ENCODE results near the gene GSG1. TPM values are rescaled to one million over a fixed set of nuclear protein-coding genes. Genes with fewer than 3 reads are reported as not detected.

GSG1 gene
- total and polyA plus RNA-seq, 2 of the 8 experiments (the other 6 are each of a cell fraction or from before 2014, with no cell fraction given), result 0.89 to 1.4 TPM

DNA sequence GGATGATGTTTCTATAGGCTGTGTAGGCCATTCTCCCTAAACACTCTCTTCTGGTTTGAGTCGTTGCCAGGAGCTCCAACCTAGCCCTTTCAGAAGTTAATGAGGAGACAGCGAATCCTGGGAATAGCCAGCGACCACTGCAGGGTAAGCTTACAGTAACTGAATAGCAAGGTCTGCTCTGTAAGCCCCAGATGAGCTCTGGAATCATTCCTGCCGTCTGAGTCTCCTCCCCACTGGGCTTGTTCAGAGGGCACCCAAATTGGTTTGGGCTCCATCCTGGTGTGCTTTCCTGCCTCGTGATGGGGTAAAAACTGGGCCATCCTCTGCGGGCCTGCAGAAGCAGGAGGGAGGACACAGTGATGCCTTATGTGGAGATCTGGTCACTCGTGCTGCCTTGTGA lies 49.7 kb upstream of the GSG1 start:
- 0 out of 2 replicates have a peak overlapping the region, but pooled peaks have one; percentile 81 for H2AFZ ChIP-seq (ENCODE audit: low read length)
- POLR2A ChIA-PET (ENCODE audit: partially characterized antibody), result interaction anchor here (0.7 kb wide), 1 partner anchor 18 kb away, joined by 4 read pairs; no protein-coding TSS in a partner anchor

More for the DNA sequence above, 49.7 kb upstream of the GSG1 start:
- no peak overlapping the region for H3K4me2 ChIP-seq (ENCODE audit: insufficient read depth in 1 of 2, low read depth in 2 of 2, low read length in 2 of 2)
- H4K20me1 ChIP-seq (replicated peaks in 1 of 2; ENCODE audit: control insufficient read depth in 1 of 2, insufficient read depth in 2 of 2, low read length in 2 of 2), result no peaks in the 10 kb centered on the region
- no peaks in the 10 kb centered on the region for H3K36me3 ChIP-seq (ENCODE audit: control insufficient read depth in 2 of 4, insufficient read depth in 4 of 4, low read length in 3 of 4)
- no peaks in the 10 kb centered on the region for H3K79me1 ChIP-seq (ENCODE audit: low read depth, low read length)
- H3K9me3 ChIP-seq (ENCODE audit: insufficient read depth in 2 of 2, low read depth in 1 of 2, low read length in 1 of 2), result no peaks in the 10 kb centered on the region
- TF ChIP-seq, protein P1, sequence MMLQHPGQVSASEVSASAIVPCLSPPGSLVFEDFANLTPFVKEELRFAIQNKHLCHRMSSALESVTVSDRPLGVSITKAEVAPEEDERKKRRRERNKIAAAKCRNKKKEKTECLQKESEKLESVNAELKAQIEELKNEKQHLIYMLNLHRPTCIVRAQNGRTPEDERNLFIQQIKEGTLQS (IDR thresholded peaks at IDR 0.05; ENCODE audit: insufficient read depth, low read depth, low read length), result no peak
- TF ChIP-seq ZNF274 (IDR thresholded peaks at IDR 0.05; ENCODE audit: borderline replicate concordance, extremely low read depth, low read length) (no peak), NANOG (IDR thresholded peaks at IDR 0.05; ENCODE audit: insufficient read depth, low read depth, low read length, poor library complexity, severe bottlenecking) (no peak), CTBP2 (IDR thresholded peaks at IDR 0.05; ENCODE audit: borderline replicate concordance, insufficient read depth, insufficient read length, low read length) (no peak), SAP30 (IDR thresholded peaks at IDR 0.05; ENCODE audit: insufficient read depth, insufficient replicate concordance, low read length) (no peak), BACH1 (IDR thresholded peaks at IDR 0.05; ENCODE audit: low read length) (no peak), SP2 (IDR thresholded peaks at IDR 0.05; ENCODE audit: low read length) (no peak), RXRA (IDR thresholded peaks at IDR 0.05; ENCODE audit: insufficient read depth, low read depth, low read length) (no peak), EGR1 (IDR thresholded peaks at IDR 0.05; ENCODE audit: borderline replicate concordance, low read depth, low read length) (no peak), RFX5 (IDR thresholded peaks at IDR 0.05; ENCODE audit: borderline replicate concordance, low read depth, low read length) (no peak), KDM4A (IDR thresholded peaks at IDR 0.05; ENCODE audit: low read depth, low read length, severe bottlenecking) (no peak), SP4 (IDR thresholded peaks at IDR 0.05; ENCODE audit: low read length) (no peak), SIX5 (IDR thresholded peaks at IDR 0.05; ENCODE audit: low read depth, low read length) (no peak)
- no peak overlapping the region for H2BK20ac ChIP-seq (ENCODE audit: low read length)
- no peak overlapping the region for H3K23ac ChIP-seq (ENCODE audit: insufficient read length)
- no peak overlapping the region for H3K18ac ChIP-seq (ENCODE audit: extremely low read depth, low read length)
- H3K56ac ChIP-seq (replicated peaks; ENCODE audit: insufficient read length, low read depth, low read length), result no peak overlapping the region
- H3K4me1 ChIP-seq (replicated peaks in 1 of 4; ENCODE audit: control insufficient read depth in 3 of 4, insufficient read depth in 4 of 4, low read length in 3 of 4), result peaks cover 0 to 10% (median 0%) of the 10 kb centered on the region in 4 experiments; a peak in 2 of 7 replicates
- H3K27ac ChIP-seq (ENCODE audit: low read depth, low read length), result no peak overlapping the region
- no peak overlapping the region for H3K4ac ChIP-seq (replicated peaks; ENCODE audit: insufficient read length, low read depth, low read length)
- FAIRE-seq (peak; percentile 19), DNase-seq (ENCODE audit: low read depth in 1 of 2, low spot score in 2 of 2) (peak in 1 of 2 experiments; percentile 45)
- no peak overlapping the region for H4K91ac ChIP-seq (replicated peaks; ENCODE audit: insufficient read length, low read length)
- H4K5ac ChIP-seq (ENCODE audit: insufficient read length, low read depth, low read length), result no peak overlapping the region
- H3K4me3 ChIP-seq (ENCODE audit: extremely low read depth in 1 of 4, insufficient read depth in 2 of 4, low read depth in 3 of 4, low read length in 4 of 4), result no peak overlapping the region
- CTCF ChIA-PET (ENCODE audit: partially characterized antibody), result interaction anchor here (0.7 to 1.1 kb wide), 5 partner anchors 9 to 59 kb away, joined by 3 to 4 read pairs (median 3); no protein-coding TSS in a partner anchor
- no peak overlapping the region for H2BK15ac ChIP-seq (ENCODE audit: low read length)
- H3K14ac ChIP-seq (ENCODE audit: insufficient read length), result no peak overlapping the region
- H2AK5ac ChIP-seq (ENCODE audit: low read depth, low read length), result no peak overlapping the region
- H2BK5ac ChIP-seq (ENCODE audit: low read depth, low read length), result 0 out of 2 replicates have a peak overlapping the region, but pooled peaks have one; percentile 18
- no peak overlapping the region for H3K9ac ChIP-seq (replicated peaks in 1 of 4; ENCODE audit: extremely low read depth in 1 of 4, low read depth in 3 of 4, low read length in 3 of 4)
- H2BK120ac ChIP-seq (replicated peaks; ENCODE audit: low read depth, low read length), result no peak overlapping the region
- H3K27me3 ChIP-seq (replicated peaks in 1 of 4; ENCODE audit: control insufficient read depth in 3 of 4, extremely low read depth in 1 of 4, insufficient read depth in 3 of 4, low read length in 3 of 4), result no peaks in the 10 kb centered on the region
- no peaks in the 10 kb centered on the region for H3K23me2 ChIP-seq (ENCODE audit: low read depth, low read length)
- WGBS, 2 experiments (ENCODE audit: extremely low coverage in 1 of 2, insufficient coverage in 1 of 2, insufficient read length in 1 of 2, insufficient replicate concordance in 2 of 2, low coverage in 1 of 2, low lambda C conversion rate in 2 of 2, missing lambda C conversion rate in 1 of 2), result 67% methylated on average over 7 of the region's 7 CpGs; no CpG with 5 or more reads in 1 of the 2 experiments
- no peak overlapping the region for H4K8ac ChIP-seq (ENCODE audit: extremely low read depth, insufficient read depth, low read length)
- peak overlapping the region; percentile 62 for H2BK12ac ChIP-seq (ENCODE audit: low read depth, low read length)
- no peaks in the 10 kb centered on the region for H3K79me2 ChIP-seq (ENCODE audit: control insufficient read depth in 1 of 2, insufficient read depth in 2 of 2, low read length in 2 of 2)

Data from H1 (cell line).